OCI-M2 (cell line): ENCODE data around the gene EPN1.

Source experiments
- DNase-seq: peaks from one replicate; lab custom pipeline; 2025; ENCODE audit not compliant: unreplicated experiment; lab: John Stamatoyannopoulos, UW

Gene EPN1

DNA sequence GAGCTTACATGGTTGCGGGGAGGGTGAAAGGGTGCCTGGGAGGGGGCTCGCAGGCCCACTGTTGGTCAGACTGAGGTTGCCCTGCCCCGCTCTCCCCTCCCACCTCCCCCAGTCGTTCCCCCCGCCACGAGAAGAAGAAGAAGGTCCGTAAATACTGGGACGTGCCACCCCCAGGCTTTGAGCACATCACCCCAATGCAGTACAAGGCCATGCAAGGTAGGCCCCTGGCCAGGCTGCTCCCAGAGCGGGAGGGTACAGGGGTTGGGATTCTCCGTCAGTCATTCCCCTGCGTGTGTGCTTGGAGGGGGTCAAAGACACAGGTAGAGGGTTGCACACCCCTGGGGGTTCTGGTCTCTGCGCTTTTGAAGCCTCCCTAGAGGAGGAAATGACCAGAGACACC is 14.6 kb upstream of the EPN1 start:
- DNase-seq, result no peak

DNA sequence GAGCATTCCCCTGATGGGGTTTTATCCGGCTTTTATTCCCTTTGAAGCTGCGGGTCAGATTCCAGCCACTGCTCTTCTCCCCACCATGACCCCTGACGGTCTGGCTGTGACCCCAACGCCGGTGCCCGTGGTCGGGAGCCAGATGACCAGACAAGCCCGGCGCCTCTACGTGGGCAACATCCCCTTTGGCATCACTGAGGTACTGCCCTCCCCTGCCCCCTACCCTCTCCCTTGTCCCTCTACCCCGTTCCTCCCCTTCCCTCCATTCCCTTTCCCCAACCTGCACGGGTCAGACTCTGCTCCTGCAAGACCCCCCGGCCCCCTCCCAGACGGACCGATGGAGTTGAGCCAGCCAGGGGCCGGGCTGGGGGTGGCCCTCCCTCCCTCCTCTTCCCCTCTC is 14.0 kb upstream of the EPN1 start:
- no peak for DNase-seq

DNA sequence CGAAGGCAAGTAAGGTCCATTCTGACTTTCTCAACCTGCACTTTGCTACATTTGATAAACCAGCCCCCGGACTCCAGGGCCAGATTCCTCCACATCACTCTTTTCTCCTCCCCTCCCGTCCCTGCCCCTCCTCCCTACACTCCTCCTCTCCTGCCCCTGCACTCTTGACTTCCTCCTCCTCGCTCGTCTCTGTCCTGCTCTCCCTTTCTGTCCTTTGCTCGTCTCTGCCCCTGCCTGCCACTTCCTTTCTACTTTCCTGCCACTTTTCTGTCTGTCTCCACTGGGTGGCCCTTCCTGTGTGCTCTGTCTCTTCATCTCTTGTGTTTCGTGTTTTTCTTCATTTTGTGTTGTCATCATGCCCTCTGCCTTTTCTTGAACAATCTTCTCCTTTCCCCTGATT is 13.2 kb upstream of the EPN1 start:
- DNase-seq, result no peak

DNA sequence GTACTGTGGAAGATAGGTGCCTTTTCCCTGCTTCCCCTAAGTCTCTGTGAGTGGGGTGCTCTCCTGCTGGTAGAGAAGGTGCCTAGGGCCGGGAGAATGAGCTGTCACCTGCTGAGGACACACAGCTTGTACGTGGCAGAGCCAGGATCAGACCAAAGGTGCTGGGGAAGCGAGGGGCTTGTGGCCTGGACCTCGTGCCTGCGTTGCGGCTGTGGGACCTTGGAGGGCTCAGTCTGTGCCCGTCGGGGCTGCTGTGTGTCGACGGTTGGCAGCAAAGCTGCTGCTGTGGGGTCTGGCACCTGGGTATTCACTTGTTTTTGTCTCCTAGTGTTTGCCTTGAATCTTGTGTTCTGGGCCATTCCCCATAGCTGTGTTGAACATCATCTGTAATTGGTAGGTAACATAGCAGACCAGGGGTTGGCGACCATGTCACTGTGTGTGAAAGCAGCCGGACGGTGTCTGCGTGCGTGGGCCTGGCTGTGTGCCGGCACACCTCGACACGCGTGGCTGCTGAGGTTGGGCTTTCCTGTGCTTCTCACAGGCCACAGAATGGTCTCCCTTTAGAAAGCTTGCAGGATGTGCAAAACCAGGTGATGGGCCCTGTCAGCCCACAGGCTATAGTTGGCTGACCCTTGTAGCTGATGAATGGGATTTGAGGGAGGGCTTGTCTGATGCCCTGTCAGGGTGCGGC is 11.0 kb upstream of the EPN1 start:
- DNase-seq, result no peak

DNA sequence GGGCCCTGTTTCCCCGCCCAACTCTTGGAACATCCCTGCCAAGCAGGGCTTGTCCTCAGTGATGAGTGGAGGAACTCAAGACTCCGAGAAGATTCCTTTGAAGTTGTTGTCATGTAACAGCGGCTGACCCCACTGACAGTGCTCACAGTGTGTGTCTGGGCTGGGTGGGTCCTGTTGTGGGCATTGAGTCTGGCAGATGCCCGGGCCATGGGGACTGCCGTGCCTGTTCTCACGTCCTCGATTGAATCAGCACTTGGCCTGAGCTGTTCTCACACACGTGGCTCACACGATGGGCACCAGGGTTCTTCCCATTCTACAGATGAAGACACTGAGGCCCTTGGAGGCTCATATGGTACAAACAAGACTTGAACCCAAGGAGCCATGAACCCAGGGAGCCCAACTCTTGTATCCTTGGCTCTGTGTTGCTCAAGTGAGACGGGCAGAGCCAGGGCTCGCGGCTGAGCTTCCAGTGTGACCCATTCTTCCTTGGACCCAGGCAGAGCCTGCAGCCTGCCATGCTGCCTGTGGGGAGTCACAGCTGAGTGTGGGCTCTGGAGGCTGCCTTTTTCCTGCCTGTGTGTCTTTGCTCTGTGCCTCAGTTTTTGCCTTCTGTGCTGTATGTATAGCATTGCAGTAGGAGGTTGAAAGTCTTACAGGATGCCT is 8.6 kb upstream of the EPN1 start:
- no peak for DNase-seq

DNA sequence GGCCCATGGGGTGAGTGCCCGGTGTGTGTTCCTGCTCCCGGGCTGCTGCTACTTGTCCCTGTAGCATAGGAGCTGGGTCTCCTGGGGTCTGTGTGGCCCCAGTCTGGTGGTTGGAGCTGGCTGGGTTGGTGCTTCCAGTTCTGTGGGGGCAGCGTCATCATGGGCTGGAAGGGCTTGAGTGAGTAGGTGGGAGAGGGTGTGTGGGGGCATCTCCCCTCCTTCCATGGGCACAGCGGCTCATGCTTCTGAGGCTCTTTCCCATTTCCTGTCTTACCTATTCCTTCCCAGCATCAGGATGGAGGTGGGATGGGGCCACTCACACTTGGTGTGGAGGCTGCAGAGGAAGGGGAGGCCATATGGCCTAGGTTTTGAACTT is 8.0 kb upstream of the EPN1 start:
- DNase-seq, result no peak

DNA sequence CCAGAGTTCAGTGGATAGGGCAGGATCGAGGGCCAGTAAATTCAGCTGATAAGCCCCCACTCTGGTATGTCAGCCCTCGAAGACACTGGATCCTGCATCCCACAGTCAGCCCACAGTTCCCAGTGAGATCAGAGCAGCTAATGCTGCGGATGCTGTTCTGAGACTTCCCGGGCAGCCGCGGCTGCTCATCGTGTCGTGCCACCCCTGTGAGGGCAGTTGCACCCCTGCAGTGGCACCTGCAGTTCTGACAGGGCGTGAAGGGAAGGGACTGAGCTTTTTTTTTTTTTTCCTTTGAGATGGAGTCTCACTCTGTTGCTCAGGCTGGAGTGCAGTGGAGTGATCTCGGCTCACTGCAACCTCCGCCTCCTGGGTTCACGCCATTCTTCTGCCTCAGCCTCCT is 7.5 kb upstream of the EPN1 start:
- DNase-seq, result no peak

DNA sequence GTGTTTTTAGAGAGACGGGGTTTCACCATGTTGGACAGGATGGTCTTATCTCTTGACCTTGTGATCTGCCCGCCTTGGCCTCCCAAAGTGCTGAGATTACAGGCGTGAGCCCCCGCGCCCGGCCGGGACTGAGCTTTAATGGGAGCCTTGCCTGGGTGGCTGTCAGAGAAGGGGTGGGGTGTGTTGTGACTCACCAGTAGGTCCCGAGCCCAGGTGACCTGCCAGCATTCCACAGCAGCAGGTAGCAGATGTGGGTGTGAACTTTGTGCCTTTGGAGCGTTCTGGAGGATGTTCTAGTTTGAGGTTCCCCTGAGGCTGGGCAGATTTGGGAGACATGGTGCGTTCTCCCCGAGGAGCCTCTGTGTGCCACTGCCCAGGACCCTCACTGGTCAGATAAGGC is 7.1 kb upstream of the EPN1 start:
- DNase-seq, result no peak

DNA sequence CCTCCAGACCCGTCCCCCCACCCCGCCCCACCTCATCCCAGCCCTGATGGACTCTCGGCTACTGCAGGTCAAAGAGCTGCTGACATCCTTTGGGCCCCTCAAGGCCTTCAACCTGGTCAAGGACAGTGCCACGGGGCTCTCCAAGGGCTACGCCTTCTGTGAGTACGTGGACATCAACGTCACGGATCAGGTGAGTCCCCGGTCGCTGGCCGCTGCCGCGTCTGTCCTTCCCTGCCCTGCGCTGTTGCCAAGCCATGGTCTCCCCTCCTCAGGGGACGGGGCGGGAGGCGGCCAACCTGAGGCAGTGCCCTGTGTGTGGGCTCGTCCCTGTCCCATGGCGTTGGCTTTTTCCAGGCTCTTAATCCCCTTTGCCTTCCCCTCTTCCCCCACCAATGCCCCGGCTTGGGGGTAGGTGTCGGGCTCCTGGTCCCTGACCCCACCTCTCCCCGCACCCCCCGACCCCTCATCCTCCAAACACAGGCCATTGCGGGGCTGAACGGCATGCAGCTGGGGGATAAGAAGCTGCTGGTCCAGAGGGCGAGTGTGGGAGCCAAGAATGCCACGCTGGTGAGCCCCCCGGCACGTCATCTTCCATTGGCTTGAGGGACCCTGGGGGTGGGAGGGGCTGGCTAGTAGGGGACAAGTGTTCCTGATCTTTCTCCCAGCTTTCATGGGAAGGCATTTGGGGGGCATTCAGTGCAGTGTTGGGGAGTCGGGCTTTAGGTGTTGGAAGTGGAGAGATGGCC is 6.2 kb upstream of the EPN1 start:
- DNase-seq, result no peak

DNA sequence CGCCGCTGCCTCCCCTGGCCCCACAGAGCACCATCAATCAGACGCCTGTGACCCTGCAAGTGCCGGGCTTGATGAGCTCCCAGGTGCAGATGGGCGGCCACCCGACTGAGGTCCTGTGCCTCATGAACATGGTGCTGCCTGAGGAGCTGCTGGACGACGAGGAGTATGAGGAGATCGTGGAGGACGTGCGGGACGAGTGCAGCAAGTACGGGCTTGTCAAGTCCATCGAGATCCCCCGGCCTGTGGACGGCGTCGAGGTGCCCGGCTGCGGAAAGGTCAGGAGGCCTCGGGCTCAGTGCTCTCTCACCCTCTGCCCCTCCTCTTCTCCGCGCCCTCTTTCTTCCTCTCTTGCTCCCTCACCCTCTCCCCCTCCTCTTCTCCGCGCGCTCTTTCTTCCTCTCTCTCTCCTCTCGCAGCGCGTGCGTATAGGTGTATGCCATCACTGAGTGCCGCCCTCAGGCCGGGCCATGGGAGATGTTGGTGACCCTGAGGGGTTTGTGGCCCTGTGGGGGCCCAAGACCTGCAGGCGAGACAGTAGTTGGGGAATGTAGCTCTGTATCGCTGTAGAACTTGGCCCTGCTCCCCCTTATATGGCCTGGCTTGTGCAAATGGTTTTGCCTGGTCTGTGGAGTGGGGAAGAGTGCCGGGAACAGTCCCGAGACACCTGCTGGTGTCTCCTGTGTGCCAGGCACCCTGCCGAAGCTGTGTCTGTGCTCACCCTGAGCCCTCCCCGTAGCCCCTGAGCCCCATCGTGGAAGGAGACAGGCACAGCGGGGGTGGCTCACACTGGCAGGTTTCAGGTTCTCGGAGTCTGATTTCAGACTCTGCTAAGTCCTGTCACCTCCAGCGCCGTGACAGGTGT is 5.4 kb upstream of the EPN1 start:
- no peak for DNase-seq

DNA sequence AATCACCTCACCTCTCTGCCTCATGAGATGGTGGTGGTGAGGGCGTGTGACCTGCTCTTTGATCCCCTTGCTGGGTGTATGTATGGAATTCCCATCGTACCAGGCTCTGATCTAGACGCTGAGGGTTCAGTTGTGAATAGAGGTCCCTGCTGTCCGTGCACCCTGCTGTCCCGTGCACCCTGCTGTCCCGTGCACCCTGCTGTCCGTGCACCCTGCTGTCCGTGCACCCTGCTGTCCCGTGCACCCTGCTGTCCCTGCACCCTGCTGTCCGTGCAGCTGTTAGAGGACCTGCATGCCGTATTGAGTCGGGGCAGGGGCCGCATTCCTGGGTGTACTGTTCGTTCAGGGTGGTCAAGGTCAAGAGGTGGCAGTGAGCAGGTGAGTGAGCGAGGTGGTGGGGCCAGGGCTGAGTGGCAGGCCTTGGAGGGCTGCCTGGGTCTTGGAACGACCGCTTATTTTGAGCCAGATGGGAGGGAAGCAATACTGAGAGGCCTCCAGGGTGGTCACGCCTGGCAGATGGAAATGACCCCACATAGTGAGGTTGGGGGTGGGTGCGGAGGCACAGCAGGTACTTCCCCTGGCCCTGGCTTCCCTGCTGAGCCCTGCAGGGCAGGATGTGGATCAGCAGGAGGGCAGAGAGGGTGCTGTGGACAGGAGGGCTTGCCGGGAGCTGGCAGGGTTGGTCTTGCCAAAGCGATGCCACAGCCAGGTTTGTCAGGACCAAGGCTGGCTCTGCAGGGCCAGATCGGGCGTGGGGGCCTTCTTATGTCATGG is 4.6 kb upstream of the EPN1 start:
- DNase-seq, result no peak

DNA sequence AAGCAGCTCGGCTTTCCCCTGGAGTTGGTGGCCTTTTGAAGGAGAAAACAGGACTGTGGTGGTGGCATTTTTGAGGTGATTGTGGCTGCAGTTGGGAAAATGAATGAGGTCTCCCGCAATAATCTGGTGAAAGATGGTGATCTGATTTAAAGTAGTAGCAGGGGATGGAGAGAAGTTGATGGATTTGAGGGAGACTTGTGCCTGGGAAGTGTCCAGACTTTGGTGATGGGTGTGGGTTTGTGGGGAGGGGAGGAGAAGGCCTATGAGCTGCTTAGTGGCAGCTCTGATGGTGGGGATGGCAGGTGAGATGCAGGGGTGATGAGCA is 4.0 kb upstream of the EPN1 start:
- DNase-seq, result no peak

DNA sequence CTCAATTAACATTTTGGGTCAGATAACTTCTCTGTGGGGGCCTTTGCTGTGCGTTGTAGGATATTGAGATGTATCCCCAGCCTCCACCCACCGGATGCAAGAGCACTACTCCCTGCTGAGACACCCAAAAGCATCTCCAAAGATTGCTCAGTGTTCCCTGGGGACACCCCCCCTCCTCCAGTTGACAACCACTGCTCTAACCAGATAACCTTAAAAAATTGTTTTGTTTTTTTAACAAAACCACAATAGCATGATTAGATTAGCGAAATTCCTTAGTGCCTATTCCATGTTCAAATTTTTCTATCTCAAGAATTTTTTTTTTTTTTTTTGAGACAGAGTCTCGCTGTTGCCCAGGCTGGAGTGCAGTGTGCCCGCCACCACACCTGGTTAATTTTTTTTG is 2.6 kb upstream of the EPN1 start:
- peak; percentile 71 for DNase-seq

DNA sequence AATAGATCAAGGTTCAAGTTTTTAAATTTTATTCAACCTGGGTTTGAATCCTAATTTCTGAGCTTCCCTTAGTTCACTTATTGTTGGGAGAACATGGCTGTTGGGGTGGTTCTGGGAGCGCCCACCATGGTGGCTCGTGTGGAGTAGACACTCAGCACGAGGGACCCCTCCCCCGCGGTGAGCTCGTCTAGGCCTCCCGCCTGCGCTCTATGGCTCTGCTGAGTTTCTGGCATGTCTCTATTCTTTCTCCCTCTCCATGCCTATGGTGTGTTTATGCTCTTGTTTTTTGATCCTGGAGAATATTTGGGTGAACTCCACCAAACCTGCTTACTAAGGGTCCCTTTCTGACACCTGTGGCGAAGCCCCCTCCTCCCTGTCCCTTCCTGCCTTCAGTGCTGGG is 1.6 kb upstream of the EPN1 start:
- DNase-seq, result no peak

DNA sequence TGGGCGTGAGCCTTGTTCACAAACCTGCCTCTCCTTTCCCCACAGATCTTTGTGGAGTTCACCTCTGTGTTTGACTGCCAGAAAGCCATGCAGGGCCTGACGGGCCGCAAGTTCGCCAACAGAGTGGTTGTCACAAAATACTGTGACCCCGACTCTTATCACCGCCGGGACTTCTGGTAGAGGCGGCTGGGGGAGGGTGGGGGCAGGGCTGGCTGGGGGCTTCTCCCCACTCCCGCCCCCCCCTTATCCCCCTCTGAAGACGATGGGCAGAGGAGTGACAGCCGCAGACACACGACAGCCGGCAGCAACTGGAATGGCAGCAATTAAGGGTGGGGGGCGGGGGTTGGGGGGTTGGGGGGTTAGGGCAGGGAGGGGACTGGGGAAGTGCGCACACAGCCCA is 1.1 kb upstream of the EPN1 start:
- peak; percentile 79 for DNase-seq

DNA sequence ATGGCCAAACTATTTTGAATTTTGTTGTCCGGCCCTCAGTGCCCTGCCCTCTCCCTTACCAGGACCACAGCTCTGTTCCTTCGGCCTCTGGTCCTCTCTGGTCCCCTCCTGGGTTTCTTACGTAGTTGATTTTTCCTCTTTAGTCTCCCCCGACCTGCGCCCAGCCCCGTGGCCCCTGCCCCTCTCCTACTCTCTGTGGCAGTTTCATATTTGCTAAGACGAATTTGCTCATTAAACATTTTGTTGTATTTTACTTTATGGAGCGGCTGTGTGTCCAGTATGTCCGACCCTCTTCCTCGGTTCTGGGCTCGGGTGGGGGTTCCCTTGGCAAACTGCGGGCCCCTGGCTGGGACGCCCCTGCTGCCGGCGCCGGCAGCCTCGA is 576 bp upstream of the EPN1 start:
- no peak for DNase-seq

DNA sequence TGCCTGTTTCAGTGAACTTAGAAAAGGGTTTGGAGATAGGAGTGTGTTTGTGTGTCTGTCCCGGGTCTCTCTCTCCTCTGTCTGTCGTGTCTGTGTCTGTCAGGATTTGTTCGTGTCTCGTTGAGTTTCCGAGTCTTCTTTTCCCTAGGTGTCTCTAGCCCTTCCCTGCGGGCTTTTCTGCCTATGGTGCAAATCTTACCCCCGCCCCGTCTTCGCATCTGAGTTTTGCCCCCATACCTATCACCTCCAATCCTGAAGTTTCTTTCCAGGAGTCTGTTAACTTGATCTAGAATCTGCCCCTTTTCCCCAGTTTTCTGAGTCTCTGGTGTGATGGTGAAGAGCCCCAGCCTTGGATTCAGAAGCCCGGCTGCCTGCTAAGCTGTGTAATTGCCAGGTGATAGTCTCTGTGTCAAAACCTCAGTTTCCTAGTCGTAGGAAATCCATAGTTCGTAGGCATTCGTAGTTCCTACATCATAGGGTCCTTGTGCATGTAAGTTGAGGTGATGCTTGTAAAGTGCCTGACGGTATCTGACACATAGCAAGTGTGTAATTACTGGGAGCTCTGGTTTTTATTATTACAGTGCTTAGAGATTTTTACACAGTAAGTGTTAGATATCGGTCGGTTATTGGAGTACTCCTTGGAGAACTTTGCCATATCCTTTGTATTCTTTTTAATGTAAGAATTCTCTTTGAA is 782 bp downstream of the EPN1 start:
- no peak for DNase-seq

DNA sequence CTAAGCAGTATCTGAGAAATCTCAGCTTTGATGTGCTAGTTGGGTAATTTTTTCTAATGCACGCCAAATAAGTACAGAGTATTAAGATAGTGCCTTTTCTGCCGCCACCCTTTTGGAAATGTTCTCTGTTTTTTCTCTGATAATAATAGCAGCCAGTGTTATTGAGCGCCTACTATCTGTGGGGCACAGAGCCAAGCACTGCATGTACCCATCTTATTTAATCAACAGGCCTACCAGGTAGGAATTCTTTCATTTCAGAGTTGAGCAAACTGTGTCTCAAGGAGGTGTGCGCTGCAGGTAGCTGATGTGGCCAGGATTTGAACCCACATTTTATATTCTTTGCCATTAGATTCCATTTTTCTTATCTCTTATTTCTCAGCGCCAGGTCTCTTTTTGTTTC is 1.4 kb downstream of the EPN1 start:
- no peak for DNase-seq

DNA sequence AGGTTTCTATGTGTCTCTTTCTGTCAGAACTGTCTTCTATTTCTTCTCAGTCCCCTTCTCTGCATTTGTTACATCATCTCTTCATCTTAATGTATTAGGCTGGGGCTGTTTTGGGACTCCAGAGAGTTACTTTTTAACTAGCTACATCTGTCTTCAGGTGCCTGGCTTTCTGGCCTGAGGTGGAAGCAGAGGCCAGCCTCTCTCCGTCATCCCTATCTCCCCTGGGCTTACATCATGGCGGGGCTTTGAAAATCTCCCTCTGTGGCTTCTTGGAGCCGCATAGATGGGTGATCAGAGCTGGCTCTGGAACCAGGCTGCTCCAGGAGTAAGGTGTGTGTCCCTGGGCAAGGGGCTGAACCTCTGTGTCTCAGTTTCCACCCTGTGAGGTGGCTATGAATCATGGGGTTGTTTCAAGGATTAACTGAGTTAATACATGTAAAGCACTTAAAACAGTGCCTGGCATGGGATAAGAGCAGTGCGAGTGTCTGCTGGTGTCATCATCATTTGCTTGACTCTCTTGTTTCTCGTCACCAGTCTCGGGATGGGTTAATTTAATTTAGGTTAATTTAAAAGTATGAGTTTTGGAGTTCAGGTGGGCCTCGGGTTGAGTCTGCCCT is 2.0 kb downstream of the EPN1 start:
- DNase-seq, result no peak

DNA sequence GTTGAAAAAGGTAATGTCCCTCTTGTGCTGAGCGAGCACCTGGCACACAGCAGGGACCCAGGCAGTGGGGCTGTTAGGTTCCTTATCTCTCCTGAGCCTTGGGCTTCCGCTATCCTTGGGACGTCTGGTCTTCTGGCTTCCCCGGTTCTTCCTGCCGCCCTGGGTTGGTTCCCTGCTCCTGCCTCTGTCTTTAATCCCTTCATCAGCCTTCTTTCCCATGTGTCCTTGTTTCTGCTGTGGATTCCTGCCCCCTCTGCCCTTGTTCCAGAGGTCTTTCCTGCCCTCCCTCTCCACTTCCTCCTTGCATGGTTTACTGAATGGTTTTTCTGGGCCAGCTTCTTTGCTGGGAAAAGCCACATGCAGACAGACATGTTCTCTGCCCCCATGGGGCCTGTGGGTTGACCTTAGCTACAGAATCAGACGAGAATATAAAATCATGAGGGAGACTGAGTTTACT is 2.6 kb downstream of the EPN1 start:
- no peak for DNase-seq
